Stimulated activated effector memory CD8-positive, alpha-beta T cell treated with anti-CD3 and anti-CD28 coated beads, Interleukin-12 subunit alpha, Interleukin-12 subunit beta, amount 100 ng/mL, for 72 hours (primary cell): ENCODE data around the gene CAMK1D.
A peak's percentile ranks its signal among the peaks of the same experiment; 100 is the strongest.
"Not testable (repeated sequence)": the region's sequence is repeated elsewhere in the genome, so short reads cannot be mapped to it uniquely, and the experiment has no call there.

Experiments used
- ATAC-seq: fragments of 150-1000 bp; cut with Tn5 transposase; 2 replicates; pipeline ENCODE4 v1.10.0; 2021
- DNase-seq, 2 donors: peaks; one replicate each; pipeline ENCODE4 v3.0.0; 2021 to 2022; ENCODE audit warnings: low spot score in 2 of 2
- H3K27ac Mint-ChIP-seq: one replicate; pipeline ENCODE4 v1.8.0; 2022; ENCODE audit warnings: mild to moderate bottlenecking, mixed read lengths
- H3K36me3 Mint-ChIP-seq: one replicate; pipeline ENCODE4 v1.8.0; 2022; ENCODE audit warnings: mild to moderate bottlenecking, mixed read lengths
- H3K4me1 Mint-ChIP-seq: one replicate; pipeline ENCODE4 v1.8.0; 2022; ENCODE audit warnings: mixed read lengths
- H3K4me3 Mint-ChIP-seq: one replicate; pipeline ENCODE4 v1.8.0; 2022; ENCODE audit warnings: mild to moderate bottlenecking, mixed read lengths
- H3K9me3 Mint-ChIP-seq: one replicate; pipeline ENCODE4 v1.8.0; 2022; ENCODE audit warnings: mixed read lengths

The CAMK1D gene

GRCh38 chr10:12717981-12718707 lies 368.8 kb downstream of the CAMK1D start:
- Mint-ChIP-seq H3K9me3 (no peaks in the 10 kb centered on the region), H3K27ac (peak overlapping the region; percentile 88), H3K4me3 (no peak overlapping the region), H3K4me1 (peaks cover 45% of the 10 kb centered on the region), H3K36me3 (peaks cover 15% of the 10 kb centered on the region)
- peak; percentile 70 for ATAC-seq
- no peak for DNase-seq

- Mint-ChIP-seq H3K27ac (peak overlapping the region; percentile 88), H3K4me3 (peak overlapping the region; percentile 31), H3K4me1 (peaks cover 40% of the 10 kb centered on the region), H3K36me3 (peaks cover 15% of the 10 kb centered on the region), H3K9me3 (no peaks in the 10 kb centered on the region)
- ATAC-seq (no peak), DNase-seq (no peak)
These were observed 370.0 kb downstream of the CAMK1D start for GRCh38 chr10:12719365-12719764.

GRCh38 chr10:12720217-12720981 lies 371.1 kb downstream of the CAMK1D start:
- ATAC-seq = peak; percentile 96
- no peak for DNase-seq
- Mint-ChIP-seq H3K4me3 (peak overlapping the region; percentile 31), H3K9me3 (no peaks in the 10 kb centered on the region), H3K36me3 (peaks cover 15% of the 10 kb centered on the region), H3K4me1 (peaks cover 33% of the 10 kb centered on the region), H3K27ac (peak overlapping the region; percentile 88)

- ATAC-seq (no peak), DNase-seq (no peak)
- no peaks in the 10 kb centered on the region for H3K9me3 Mint-ChIP-seq
- H3K4me1 Mint-ChIP-seq = peaks cover 33% of the 10 kb centered on the region
- H3K36me3 Mint-ChIP-seq = peaks cover 15% of the 10 kb centered on the region
- peak overlapping the region; percentile 88 for H3K27ac Mint-ChIP-seq
- H3K4me3 Mint-ChIP-seq = no peak overlapping the region
These were observed 372.0 kb downstream of the CAMK1D start for GRCh38 chr10:12721334-12721733.

GRCh38 chr10:12723220-12723619 lies 373.9 kb downstream of the CAMK1D start:
- H3K4me1 Mint-ChIP-seq = peaks cover 33% of the 10 kb centered on the region
- DNase-seq (no peak), ATAC-seq (no peak)
- no peaks in the 10 kb centered on the region for H3K9me3 Mint-ChIP-seq
- peaks cover 9% of the 10 kb centered on the region for H3K36me3 Mint-ChIP-seq
- no peak overlapping the region for H3K4me3 Mint-ChIP-seq
- peak overlapping the region; percentile 4 for H3K27ac Mint-ChIP-seq

- Mint-ChIP-seq H3K27ac (no peak overlapping the region), H3K4me3 (no peak overlapping the region), H3K9me3 (no peaks in the 10 kb centered on the region)
These were observed 375.6 kb downstream of the CAMK1D start for GRCh38 chr10:12724807-12725579.

GRCh38 chr10:12725580-12725888 lies 376.2 kb downstream of the CAMK1D start:
- peaks cover 12% of the 10 kb centered on the region for H3K4me1 Mint-ChIP-seq
- not testable (repeated sequence) for H3K36me3 Mint-ChIP-seq, H3K4me3 Mint-ChIP-seq, DNase-seq, ATAC-seq, H3K27ac Mint-ChIP-seq, H3K9me3 Mint-ChIP-seq

More at GRCh38 chr10:12724807-12725579, 375.6 kb downstream of the CAMK1D start:
- H3K4me1 Mint-ChIP-seq = peaks cover 18% of the 10 kb centered on the region
- no peak for ATAC-seq
- no peak for DNase-seq
- no peaks in the 10 kb centered on the region for H3K36me3 Mint-ChIP-seq

GRCh38 chr10:12726971-12727831 lies 377.9 kb downstream of the CAMK1D start:
- Mint-ChIP-seq H3K27ac (peak overlapping the region; percentile 30), H3K4me1 (peaks cover 6% of the 10 kb centered on the region), H3K4me3 (no peak overlapping the region), H3K9me3 (no peaks in the 10 kb centered on the region), H3K36me3 (no peaks in the 10 kb centered on the region)
- ATAC-seq = peak; percentile 74
- peak in 1 of 2 donors; percentile 55 for DNase-seq

- DNase-seq (no peak), ATAC-seq (no peak)
- Mint-ChIP-seq H3K36me3 (no peaks in the 10 kb centered on the region), H3K9me3 (no peaks in the 10 kb centered on the region), H3K4me1 (peaks cover 2% of the 10 kb centered on the region), H3K4me3 (no peak overlapping the region), H3K27ac (no peak overlapping the region)
These were observed 378.5 kb downstream of the CAMK1D start for GRCh38 chr10:12727832-12728215.

GRCh38 chr10:12728494-12728893 lies 379.1 kb downstream of the CAMK1D start:
- H3K9me3 Mint-ChIP-seq = no peaks in the 10 kb centered on the region
- ATAC-seq (no peak), DNase-seq (no peak)
- H3K4me1 Mint-ChIP-seq = no peaks in the 10 kb centered on the region
- no peaks in the 10 kb centered on the region for H3K36me3 Mint-ChIP-seq
- H3K27ac Mint-ChIP-seq = no peak overlapping the region
- no peak overlapping the region for H3K4me3 Mint-ChIP-seq

GRCh38 chr10:12729885-12730284 lies 380.5 kb downstream of the CAMK1D start:
- H3K9me3 Mint-ChIP-seq = no peaks in the 10 kb centered on the region
- no peaks in the 10 kb centered on the region for H3K4me1 Mint-ChIP-seq
- no peaks in the 10 kb centered on the region for H3K36me3 Mint-ChIP-seq
- H3K27ac Mint-ChIP-seq = no peak overlapping the region
- no peak overlapping the region for H3K4me3 Mint-ChIP-seq
- DNase-seq (no peak), ATAC-seq (peak; percentile 22)

GRCh38 chr10:12730809-12731519 lies 381.6 kb downstream of the CAMK1D start:
- H3K4me1 Mint-ChIP-seq = no peaks in the 10 kb centered on the region
- no peaks in the 10 kb centered on the region for H3K9me3 Mint-ChIP-seq
- no peak overlapping the region for H3K4me3 Mint-ChIP-seq
- ATAC-seq = peak; percentile 25
- H3K27ac Mint-ChIP-seq = no peak overlapping the region
- no peaks in the 10 kb centered on the region for H3K36me3 Mint-ChIP-seq
- DNase-seq = no peak

GRCh38 chr10:12733271-12733670 lies 383.9 kb downstream of the CAMK1D start:
- ATAC-seq (no peak), DNase-seq (no peak)
- no peak overlapping the region for H3K27ac Mint-ChIP-seq
- no peaks in the 10 kb centered on the region for H3K9me3 Mint-ChIP-seq
- H3K4me3 Mint-ChIP-seq = no peak overlapping the region
- peaks cover 5% of the 10 kb centered on the region for H3K36me3 Mint-ChIP-seq
- H3K4me1 Mint-ChIP-seq = no peaks in the 10 kb centered on the region

- DNase-seq = no peak
- H3K9me3 Mint-ChIP-seq = no peaks in the 10 kb centered on the region
These were observed 386.6 kb downstream of the CAMK1D start for GRCh38 chr10:12735843-12736462.

More at GRCh38 chr10:12735843-12736462, 386.6 kb downstream of the CAMK1D start:
- H3K36me3 Mint-ChIP-seq = peaks cover 12% of the 10 kb centered on the region
- no peak overlapping the region for H3K4me3 Mint-ChIP-seq
- no peaks in the 10 kb centered on the region for H3K4me1 Mint-ChIP-seq
- no peak for ATAC-seq
- H3K27ac Mint-ChIP-seq = no peak overlapping the region
